ENCODE data around the gene SPAG16.

GRCh38 chr2:213722565-213722964 is 438.3 kb downstream of the SPAG16 start:
- no peak for TF ChIP-seq POLR2A (IDR thresholded peaks at IDR 0.05)
- TF ChIP-seq CTCF (IDR thresholded peaks at IDR 0.05 in 4 of 5, conservative IDR thresholded peaks at IDR 0.05 in 1 of 5) = no peak
